Measurements from ENCODE around the gene TRPM3. TPM values are rescaled to one million over a fixed set of nuclear protein-coding genes. Genes with fewer than 3 reads are reported as not detected.

TRPM3 gene
- total RNA-seq, 3 donors from 2014 or later (not counting 1 experiment from before 2014, with no cell fraction given) = not detected

DNA sequence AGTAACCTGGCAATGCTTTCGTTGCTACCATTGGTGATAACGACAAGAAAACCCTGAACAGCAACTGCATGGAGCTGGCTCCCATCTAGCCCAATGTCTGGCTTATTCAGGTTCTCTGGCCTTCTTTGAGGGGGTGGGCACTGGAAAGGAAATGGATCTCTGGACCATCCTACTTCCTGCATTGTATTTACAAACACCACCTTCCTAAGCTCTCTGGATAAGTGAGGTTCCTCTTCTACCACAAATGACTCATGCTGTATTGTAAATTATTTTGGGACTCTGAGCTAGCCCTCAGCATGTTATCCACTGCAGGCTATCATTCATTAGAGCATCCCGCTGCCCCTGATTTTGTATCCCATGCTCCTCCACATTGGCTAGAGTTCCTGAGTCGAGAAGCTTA, 570.0 kb downstream of the TRPM3 start:
- Histone ChIP-seq H3K27me3 (ENCODE audit: control insufficient read depth, insufficient read depth, low read length) (no peaks in the 10 kb centered on the region), H3K4me3 (ENCODE audit: low read length) (no peak overlapping the region), H3K4me1 (ENCODE audit: control insufficient read depth, insufficient read depth, low read length) (no peaks in the 10 kb centered on the region), H3K36me3 (ENCODE audit: control insufficient read depth, insufficient read depth, low read length) (no peaks in the 10 kb centered on the region), H3K27ac (ENCODE audit: low read length) (no peak overlapping the region), H3K9me3 (ENCODE audit: control insufficient read depth, insufficient read depth, low read length) (no peaks in the 10 kb centered on the region)
- H3K27me3 Mint-ChIP-seq (ENCODE audit: low read depth in 2 of 2) = peaks cover 0 to 3% of the 10 kb centered on the region in 2 donors
- 96% methylated on average over 3 of the region's 4 CpGs for WGBS (ENCODE audit: insufficient coverage)
- ATAC-seq (no peak), DNase-seq (no peak)
- H3K4me1 Mint-ChIP-seq = no peaks in the 10 kb centered on the region
- TF ChIP-seq, protein P1, sequence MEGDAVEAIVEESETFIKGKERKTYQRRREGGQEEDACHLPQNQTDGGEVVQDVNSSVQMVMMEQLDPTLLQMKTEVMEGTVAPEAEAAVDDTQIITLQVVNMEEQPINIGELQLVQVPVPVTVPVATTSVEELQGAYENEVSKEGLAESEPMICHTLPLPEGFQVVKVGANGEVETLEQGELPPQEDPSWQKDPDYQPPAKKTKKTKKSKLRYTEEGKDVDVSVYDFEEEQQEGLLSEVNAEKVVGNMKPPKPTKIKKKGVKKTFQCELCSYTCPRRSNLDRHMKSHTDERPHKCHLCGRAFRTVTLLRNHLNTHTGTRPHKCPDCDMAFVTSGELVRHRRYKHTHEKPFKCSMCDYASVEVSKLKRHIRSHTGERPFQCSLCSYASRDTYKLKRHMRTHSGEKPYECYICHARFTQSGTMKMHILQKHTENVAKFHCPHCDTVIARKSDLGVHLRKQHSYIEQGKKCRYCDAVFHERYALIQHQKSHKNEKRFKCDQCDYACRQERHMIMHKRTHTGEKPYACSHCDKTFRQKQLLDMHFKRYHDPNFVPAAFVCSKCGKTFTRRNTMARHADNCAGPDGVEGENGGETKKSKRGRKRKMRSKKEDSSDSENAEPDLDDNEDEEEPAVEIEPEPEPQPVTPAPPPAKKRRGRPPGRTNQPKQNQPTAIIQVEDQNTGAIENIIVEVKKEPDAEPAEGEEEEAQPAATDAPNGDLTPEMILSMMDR (IDR thresholded peaks at IDR 0.05) = no peak
- H3K36me3 Mint-ChIP-seq = no peaks in the 10 kb centered on the region
- intact Hi-C loops (cut with micrococcal nuclease) = no loop called here
- H3K4me3 Mint-ChIP-seq = no peak overlapping the region
- H3K27ac Mint-ChIP-seq = no peak overlapping the region
- H3K9me3 Mint-ChIP-seq = no peaks in the 10 kb centered on the region

DNA sequence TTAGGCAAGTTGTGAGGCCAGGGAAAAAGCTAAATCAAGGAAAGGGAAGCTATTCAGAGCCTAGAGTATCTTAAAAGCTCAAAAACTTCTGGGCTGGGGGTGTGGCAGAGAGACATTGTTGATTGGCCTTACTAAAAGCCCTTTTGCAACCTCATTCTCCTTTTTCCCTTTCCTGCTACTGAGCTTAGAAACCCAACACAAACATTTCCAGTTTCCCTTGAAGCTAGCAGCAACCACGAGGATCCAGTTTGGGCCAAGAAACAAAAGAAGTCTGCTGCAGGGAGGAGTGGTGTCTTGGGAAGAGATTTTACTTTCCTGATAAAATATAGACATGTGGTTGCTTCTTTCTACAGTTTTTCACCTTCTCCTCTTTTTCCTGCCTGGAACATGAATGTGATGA, 571.5 kb downstream of the TRPM3 start:
- Mint-ChIP-seq H3K4me1 (no peaks in the 10 kb centered on the region), H3K27me3 (ENCODE audit: low read depth in 2 of 2) (peaks cover 0 to 3% of the 10 kb centered on the region in 2 donors), H3K36me3 (no peaks in the 10 kb centered on the region), H3K27ac (no peak overlapping the region), H3K4me3 (no peak overlapping the region), H3K9me3 (no peaks in the 10 kb centered on the region)
- DNase-seq = no peak
- Histone ChIP-seq H3K27ac (ENCODE audit: low read length) (no peak overlapping the region), H3K4me3 (ENCODE audit: low read length) (no peak overlapping the region), H3K36me3 (ENCODE audit: control insufficient read depth, insufficient read depth, low read length) (no peaks in the 10 kb centered on the region), H3K4me1 (ENCODE audit: control insufficient read depth, insufficient read depth, low read length) (no peaks in the 10 kb centered on the region), H3K27me3 (ENCODE audit: control insufficient read depth, insufficient read depth, low read length) (no peaks in the 10 kb centered on the region), H3K9me3 (ENCODE audit: control insufficient read depth, insufficient read depth, low read length) (no peaks in the 10 kb centered on the region)
- intact Hi-C loops (cut with micrococcal nuclease) = no loop called here
- no CpG with 5 or more reads among the region's 1 CpG for WGBS (ENCODE audit: insufficient coverage)
- TF ChIP-seq, protein P1 (IDR thresholded peaks at IDR 0.05) = no peak
- ATAC-seq = no peak

DNA sequence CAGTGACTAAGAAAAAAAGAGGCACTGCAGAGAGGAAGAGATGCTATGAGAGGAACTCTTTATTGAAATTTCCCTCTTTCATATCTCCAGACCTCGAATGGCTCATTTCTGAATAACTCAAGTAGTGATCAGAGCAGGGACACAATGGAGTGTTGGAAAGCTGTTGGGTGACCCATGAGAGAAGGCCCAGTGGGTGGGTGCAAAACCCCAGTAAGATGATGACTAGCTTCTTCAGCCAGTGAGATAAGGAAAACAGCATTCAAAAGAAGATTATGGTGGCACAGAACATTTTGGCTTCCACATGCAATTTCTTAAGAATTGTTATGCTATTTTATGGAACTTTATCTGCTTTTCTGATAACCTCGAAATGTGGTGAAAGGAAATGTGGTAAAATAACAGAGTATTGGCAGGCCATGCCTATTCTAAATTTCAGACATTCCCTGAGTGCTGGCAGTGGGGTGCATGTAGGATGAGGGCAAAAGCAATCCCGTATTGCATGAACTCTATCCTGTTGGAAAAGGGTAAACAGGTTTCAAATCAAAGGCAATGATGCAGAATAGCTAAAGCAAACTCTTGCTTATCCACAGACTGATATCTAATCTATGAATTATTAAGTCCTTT, 579.0 kb downstream of the TRPM3 start:
- no peaks in the 10 kb centered on the region for H3K27me3 ChIP-seq (ENCODE audit: control insufficient read depth, insufficient read depth, low read length)
- H3K9me3 ChIP-seq (ENCODE audit: control insufficient read depth, insufficient read depth, low read length) = no peaks in the 10 kb centered on the region
- no peaks in the 10 kb centered on the region for H3K36me3 ChIP-seq (ENCODE audit: control insufficient read depth, insufficient read depth, low read length)
- Mint-ChIP-seq H3K36me3 (no peaks in the 10 kb centered on the region), H3K27ac (no peak overlapping the region), H3K9me3 (no peaks in the 10 kb centered on the region), H3K27me3 (ENCODE audit: low read depth in 2 of 2) (no peaks in the 10 kb centered on the region), H3K4me3 (no peak overlapping the region), H3K4me1 (no peaks in the 10 kb centered on the region)
- H3K4me1 ChIP-seq (ENCODE audit: control insufficient read depth, insufficient read depth, low read length) = no peaks in the 10 kb centered on the region
- TF ChIP-seq, protein P1 (IDR thresholded peaks at IDR 0.05) = no peak
- no peak overlapping the region for H3K27ac ChIP-seq (ENCODE audit: low read length)
- ATAC-seq = no peak
- WGBS (ENCODE audit: insufficient coverage) = 93% methylated on average over 3 of the region's 3 CpGs
- DNase-seq = no peak
- H3K4me3 ChIP-seq (ENCODE audit: low read length) = no peak overlapping the region
- intact Hi-C loops (cut with micrococcal nuclease) = no loop called here

DNA sequence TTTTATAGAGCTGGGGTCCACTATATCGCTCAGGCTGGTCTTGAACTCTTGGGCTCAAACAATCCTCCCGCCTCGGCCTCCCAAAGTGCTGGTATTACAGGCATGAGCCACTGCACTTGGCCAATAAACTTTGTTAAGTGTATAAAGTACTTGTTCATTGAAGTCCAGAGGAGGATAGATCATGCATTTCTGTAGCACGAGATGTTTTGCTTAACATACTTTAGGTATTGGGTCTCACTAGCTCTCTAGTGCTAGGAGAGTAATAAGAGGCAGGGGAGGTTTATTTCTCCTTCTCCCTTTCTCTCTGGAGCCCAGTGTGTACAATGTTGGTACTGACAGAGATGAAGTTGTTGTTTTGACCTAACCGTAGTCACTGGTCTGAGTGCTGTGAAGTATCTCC, 581.4 kb downstream of the TRPM3 start:
- no peaks in the 10 kb centered on the region for H3K4me1 Mint-ChIP-seq
- no peaks in the 10 kb centered on the region for H3K9me3 Mint-ChIP-seq
- intact Hi-C loops (cut with micrococcal nuclease) = no loop called here
- WGBS (ENCODE audit: insufficient coverage) = 91% methylated on average over 4 of the region's 5 CpGs
- Histone ChIP-seq H3K4me1 (ENCODE audit: control insufficient read depth, insufficient read depth, low read length) (no peaks in the 10 kb centered on the region), H3K4me3 (ENCODE audit: low read length) (no peak overlapping the region), H3K27ac (ENCODE audit: low read length) (no peak overlapping the region), H3K27me3 (ENCODE audit: control insufficient read depth, insufficient read depth, low read length) (no peaks in the 10 kb centered on the region), H3K36me3 (ENCODE audit: control insufficient read depth, insufficient read depth, low read length) (no peaks in the 10 kb centered on the region), H3K9me3 (ENCODE audit: control insufficient read depth, insufficient read depth, low read length) (no peaks in the 10 kb centered on the region)
- no peak overlapping the region for H3K4me3 Mint-ChIP-seq
- DNase-seq (no peak), ATAC-seq (no peak)
- H3K36me3 Mint-ChIP-seq = no peaks in the 10 kb centered on the region
- peaks cover 0 to 2% of the 10 kb centered on the region in 2 donors for H3K27me3 Mint-ChIP-seq (ENCODE audit: low read depth in 2 of 2)
- TF ChIP-seq, protein P1 (IDR thresholded peaks at IDR 0.05) = no peak
- no peak overlapping the region for H3K27ac Mint-ChIP-seq
